Gastrocnemius medialis (tissue), 4 donors: ENCODE results near the gene OXCT1. TPM values are rescaled to one million over a fixed set of nuclear protein-coding genes. Genes with fewer than 3 reads are reported as not detected.

Experiments used
- ATAC-seq, 2 donors: fragments of 150-250 bp; one replicate each; pipeline ENCODE4 v1.9.1; 2016
- DNase-seq, 2 donors: peaks; one replicate each; pipeline ENCODE4 v3.0.0-alpha.2; 2019
- H3K27ac ChIP-seq, 4 donors: fragments of 200-600 bp; sonication (generic); 1 replicate in 1 of 4; 2 replicates in 3 of 4; pipeline ENCODE4 v1.5.1; 2016 to 2018; ENCODE audit warnings: mild to moderate bottlenecking in 2 of 4, moderate library complexity in 1 of 4
- H3K27me3 ChIP-seq, 3 donors: fragments of 200-600 bp; sonication (generic) in 2 of 3; 1 replicate in 1 of 3; 2 replicates in 2 of 3; pipeline versions ENCODE4 v1.5.1 to v1.6.0; 2016 to 2019; ENCODE audit warnings: mild to moderate bottlenecking in 1 of 3, moderate library complexity in 1 of 3
- H3K36me3 ChIP-seq, 2 donors: fragments of 200-600 bp; sonication (generic) in 1 of 2; one replicate each; pipeline ENCODE4 v1.5.1; 2017 to 2018
- H3K4me1 ChIP-seq, 2 donors: fragments of 200-600 bp; sonication (generic) in 1 of 2; one replicate each; pipeline ENCODE4 v1.5.1; 2016 to 2017; ENCODE audit warnings: mild to moderate bottlenecking in 2 of 2
- H3K4me3 ChIP-seq, 4 donors: fragments of 200-600 bp; sonication (generic) in 3 of 4; 1 replicate in 1 of 4; 2 replicates in 3 of 4; pipeline ENCODE4 v1.5.1; 2016 to 2019; ENCODE audit warnings: mild to moderate bottlenecking in 2 of 4
- H3K9me3 ChIP-seq, 3 donors: fragments of 200-600 bp; sonication (generic) in 2 of 3; 1 replicate in 1 of 3; 2 replicates in 2 of 3; pipeline ENCODE4 v1.5.1; 2016 to 2019
- POLR2A ChIP-seq, 2 donors: fragments of 450-650 bp; IDR thresholded peaks; one replicate each; pipeline ENCODE4 v1.6.1; 2017; ENCODE audit warnings: antibody characterized with exemption in 2 of 2, mild to moderate bottlenecking in 2 of 2, moderate library complexity in 2 of 2
- in situ Hi-C, 4 donors: fragments of 200-750 bp; cut with MboI; loops; one replicate each; pipeline versions ENCODE4 v1.15.0 to v1.8.0; 2017; ENCODE audit warnings: low sequenced_read_pairs in 4 of 4
- intact Hi-C: fragments of 100-400 bp; cut with DNase I; formaldehyde crosslinking; loops from one replicate; pipeline ENCODE4 v1.15.1; 2023; ENCODE audit warnings: low total_unique reads
- total RNA-seq, 4 donors: library from RNA; depleted of rRNA; stranded (reverse); fragments of >200 nt; gene quantifications; one replicate each; pipeline versions ENCODE4 v1.1.0 to v1.2.3, GENCODE V29; 2016
- TF ChIP-seq, protein P1 (sequence below), 5 experiments: fragments of 450-650 bp in 3 of 5; fragments of 200-600 bp in 2 of 5; sonication (generic) in 2 of 5; IDR thresholded peaks in 4 of 5; conservative IDR thresholded peaks in 1 of 5; 1 replicate in 4 of 5; 2 replicates in 1 of 5; pipeline ENCODE4 v1.5.1; 2016 to 2019; ENCODE audit warnings: antibody characterized with exemption in 5 of 5, mild to moderate bottlenecking in 3 of 5, moderate library complexity in 3 of 5

The OXCT1 gene
- total RNA-seq, 4 donors from 2014 or later: 9.4 to 45.4 (median 20.5) TPM

DNA sequence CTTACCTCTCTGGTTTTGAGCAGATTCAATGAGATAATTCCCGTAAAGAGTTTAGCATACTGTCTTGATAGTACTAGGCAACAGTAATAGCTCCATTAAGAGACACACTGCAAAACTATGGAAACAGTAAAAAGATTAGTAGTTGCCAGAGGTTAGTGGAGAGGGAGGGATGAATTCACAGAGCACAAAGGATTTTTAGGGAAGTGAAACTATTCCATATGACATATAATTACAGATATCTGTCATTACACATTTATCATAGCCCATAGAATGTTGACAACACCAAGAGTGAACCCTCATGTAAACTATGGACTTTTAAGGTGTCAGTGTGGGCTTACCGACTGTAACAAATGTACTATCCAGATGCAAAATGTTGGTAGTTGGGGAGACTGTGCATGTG is 183.5 kb downstream of the OXCT1 start:
- Histone ChIP-seq H3K27ac (no peak overlapping the region), H3K4me1 (no peaks in the 10 kb centered on the region), H3K27me3 (no peaks in the 10 kb centered on the region), H3K9me3 (no peaks in the 10 kb centered on the region), H3K4me3 (no peak overlapping the region), H3K36me3 (no peaks in the 10 kb centered on the region)
- DNase-seq (no peak), ATAC-seq (no peak)
- intact Hi-C loops (no loop called here), in situ Hi-C loops (no loop called here)
- TF ChIP-seq, protein P1, sequence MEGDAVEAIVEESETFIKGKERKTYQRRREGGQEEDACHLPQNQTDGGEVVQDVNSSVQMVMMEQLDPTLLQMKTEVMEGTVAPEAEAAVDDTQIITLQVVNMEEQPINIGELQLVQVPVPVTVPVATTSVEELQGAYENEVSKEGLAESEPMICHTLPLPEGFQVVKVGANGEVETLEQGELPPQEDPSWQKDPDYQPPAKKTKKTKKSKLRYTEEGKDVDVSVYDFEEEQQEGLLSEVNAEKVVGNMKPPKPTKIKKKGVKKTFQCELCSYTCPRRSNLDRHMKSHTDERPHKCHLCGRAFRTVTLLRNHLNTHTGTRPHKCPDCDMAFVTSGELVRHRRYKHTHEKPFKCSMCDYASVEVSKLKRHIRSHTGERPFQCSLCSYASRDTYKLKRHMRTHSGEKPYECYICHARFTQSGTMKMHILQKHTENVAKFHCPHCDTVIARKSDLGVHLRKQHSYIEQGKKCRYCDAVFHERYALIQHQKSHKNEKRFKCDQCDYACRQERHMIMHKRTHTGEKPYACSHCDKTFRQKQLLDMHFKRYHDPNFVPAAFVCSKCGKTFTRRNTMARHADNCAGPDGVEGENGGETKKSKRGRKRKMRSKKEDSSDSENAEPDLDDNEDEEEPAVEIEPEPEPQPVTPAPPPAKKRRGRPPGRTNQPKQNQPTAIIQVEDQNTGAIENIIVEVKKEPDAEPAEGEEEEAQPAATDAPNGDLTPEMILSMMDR (IDR thresholded peaks at IDR 0.05 in 4 of 5, conservative IDR thresholded peaks at IDR 0.05 in 1 of 5): no peak
- no peak for TF ChIP-seq POLR2A (IDR thresholded peaks at IDR 0.05)

DNA sequence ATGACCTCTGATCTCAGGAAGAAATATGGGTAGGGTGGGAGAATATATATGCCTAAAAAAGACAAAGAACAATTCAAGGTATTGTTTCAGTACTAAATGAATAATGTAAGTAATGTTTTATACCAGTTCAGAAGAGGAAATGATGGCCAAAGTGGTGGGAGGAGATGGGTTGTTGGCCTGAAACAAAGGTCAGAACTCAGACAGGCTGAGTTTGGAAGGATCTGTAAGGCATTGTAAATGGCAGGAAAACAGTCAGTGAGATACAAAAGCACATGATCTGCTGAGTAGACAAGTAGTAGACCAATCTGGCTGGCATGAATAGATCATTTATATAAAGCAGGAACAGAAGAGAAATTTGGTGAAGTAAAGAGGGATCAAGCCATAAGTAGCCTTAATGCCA is 184.0 kb downstream of the OXCT1 start:
- Histone ChIP-seq H3K9me3 (no peaks in the 10 kb centered on the region), H3K27ac (no peak overlapping the region), H3K36me3 (no peaks in the 10 kb centered on the region), H3K4me1 (no peaks in the 10 kb centered on the region), H3K27me3 (no peaks in the 10 kb centered on the region), H3K4me3 (no peak overlapping the region)
- TF ChIP-seq POLR2A (IDR thresholded peaks at IDR 0.05): no peak
- TF ChIP-seq, protein P1 (IDR thresholded peaks at IDR 0.05 in 4 of 5, conservative IDR thresholded peaks at IDR 0.05 in 1 of 5): no peak
- ATAC-seq: no peak
- intact Hi-C loops: no loop called here
- no peak for DNase-seq
- in situ Hi-C loops: no loop called here

DNA sequence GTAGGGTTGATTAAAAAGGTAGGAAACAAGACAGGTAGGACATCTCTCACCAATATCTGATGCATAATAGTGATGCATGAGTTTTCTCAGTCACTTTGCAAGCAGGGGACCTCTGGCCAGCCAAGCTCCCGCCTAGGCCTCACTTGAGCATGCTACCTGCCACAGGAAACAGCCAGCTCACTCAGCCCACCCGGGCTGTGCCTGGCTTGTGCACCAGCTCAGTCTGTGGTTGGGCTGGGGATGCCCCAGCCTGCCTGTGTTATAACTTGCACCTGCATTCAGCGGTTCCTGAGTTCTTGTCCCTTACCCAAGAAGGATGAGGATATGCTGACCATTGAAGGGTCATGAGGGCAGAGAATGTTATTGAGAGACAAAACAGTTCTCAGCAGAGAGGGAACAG is 187.0 kb downstream of the OXCT1 start:
- ATAC-seq: no peak
- in situ Hi-C loops: no loop called here

DNA sequence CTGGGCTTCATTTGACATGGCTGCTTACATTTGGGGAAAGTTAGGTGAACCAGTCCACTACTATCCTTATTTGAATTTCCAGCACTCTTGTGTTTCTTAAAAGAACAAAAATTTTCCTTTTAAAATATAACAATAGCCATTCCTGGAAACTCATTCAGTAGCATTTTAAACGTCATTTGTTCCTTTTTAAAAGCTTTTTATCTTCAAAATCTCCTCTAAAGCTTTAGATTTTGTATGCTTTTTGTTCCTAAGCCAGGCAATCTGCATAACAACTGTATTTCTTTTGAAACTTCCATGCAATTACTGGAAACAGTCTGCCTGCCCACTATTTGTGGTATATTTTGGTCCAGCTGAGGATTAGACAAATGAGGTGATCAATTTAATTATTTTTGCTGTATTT is 187.6 kb downstream of the OXCT1 start:
- Histone ChIP-seq H3K9me3 (peaks cover 0 to 12% (median 0%) of the 10 kb centered on the region in 3 donors), H3K4me1 (no peaks in the 10 kb centered on the region), H3K36me3 (no peaks in the 10 kb centered on the region), H3K27ac (no peak overlapping the region), H3K27me3 (no peaks in the 10 kb centered on the region), H3K4me3 (no peak overlapping the region)
- DNase-seq (no peak), ATAC-seq (no peak)
- intact Hi-C loops (no loop called here), in situ Hi-C loops (no loop called here)
- TF ChIP-seq, protein P1 (IDR thresholded peaks at IDR 0.05 in 4 of 5, conservative IDR thresholded peaks at IDR 0.05 in 1 of 5): no peak
- TF ChIP-seq POLR2A (IDR thresholded peaks at IDR 0.05): no peak

More for the DNA sequence above, 187.0 kb downstream of the OXCT1 start:
- Histone ChIP-seq H3K27ac (no peak overlapping the region), H3K4me3 (no peak overlapping the region), H3K36me3 (no peaks in the 10 kb centered on the region), H3K4me1 (no peaks in the 10 kb centered on the region), H3K27me3 (no peaks in the 10 kb centered on the region), H3K9me3 (peaks cover 0 to 12% (median 0%) of the 10 kb centered on the region in 3 donors)
- no peak for DNase-seq
- no peak for TF ChIP-seq POLR2A (IDR thresholded peaks at IDR 0.05)
- TF ChIP-seq, protein P1 (IDR thresholded peaks at IDR 0.05 in 4 of 5, conservative IDR thresholded peaks at IDR 0.05 in 1 of 5): no peak
- intact Hi-C loops: no loop called here

DNA sequence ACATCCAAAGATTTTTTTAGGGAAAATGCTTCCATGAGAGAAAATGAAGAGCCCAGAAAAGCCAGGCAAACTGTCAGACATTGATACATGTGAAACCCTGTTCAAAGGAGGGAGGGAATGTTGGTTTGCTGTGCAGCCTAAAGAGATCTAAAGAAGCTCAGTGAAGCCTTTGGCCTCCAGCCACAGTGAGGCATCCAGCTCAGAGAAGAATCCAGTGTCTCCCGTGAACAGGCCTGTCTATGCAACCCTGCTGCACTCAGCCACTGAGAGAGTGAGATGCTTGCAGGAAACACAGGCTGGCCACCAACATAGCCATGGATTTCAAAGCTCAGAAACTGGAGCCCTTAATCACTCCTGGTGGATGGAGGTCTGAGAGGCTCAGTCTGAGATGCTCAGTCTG is 188.4 kb downstream of the OXCT1 start:
- H3K27ac ChIP-seq: no peak overlapping the region
- in situ Hi-C loops: no loop called here
- intact Hi-C loops: no loop called here
- peaks cover 0 to 12% (median 0%) of the 10 kb centered on the region in 3 donors for H3K9me3 ChIP-seq
- H3K4me3 ChIP-seq: no peak overlapping the region
- ATAC-seq (no peak), DNase-seq (no peak)
- no peaks in the 10 kb centered on the region for H3K36me3 ChIP-seq
- H3K4me1 ChIP-seq: no peaks in the 10 kb centered on the region
- TF ChIP-seq, protein P1 (IDR thresholded peaks at IDR 0.05 in 4 of 5, conservative IDR thresholded peaks at IDR 0.05 in 1 of 5): no peak
- TF ChIP-seq POLR2A (IDR thresholded peaks at IDR 0.05): no peak
- H3K27me3 ChIP-seq: no peaks in the 10 kb centered on the region
